Renal pelvis (tissue), 12 donors: ENCODE measurements around the gene GHSR. TPM values are rescaled to one million over a fixed set of nuclear protein-coding genes. Genes with fewer than 3 reads are reported as not detected.

Experiments
- DNase-seq: peaks from one replicate; pipeline ENCODE4 v3.0.0-alpha.2; 2013
- long read RNA-seq, 16 experiments: transcript quantifications; one replicate each; lab custom pipeline, GENCODE V29; 2026
- polyA plus RNA-seq, 3 donors: library from polyadenylated mRNA; unstranded; fragments of 120-200 nt; gene quantifications; one replicate each; pipeline ENCODE4 v1.2.1, GENCODE V29; 2013; ENCODE audit not compliant: insufficient read length in 3 of 3

GHSR gene
- polyA plus RNA-seq: not detected
- long read RNA-seq, donor 1: 0 reads
- long read RNA-seq, donor 2: 0 reads
- long read RNA-seq, donor 3: 0 reads
- long read RNA-seq, donor 4: 0 reads
- long read RNA-seq, donor 5: 0 reads
- long read RNA-seq, donor 6: 0 reads
- long read RNA-seq, donor 7: 0 reads
- long read RNA-seq, donor 8: 0 reads
- long read RNA-seq, donor 9: 0 reads
- long read RNA-seq, donor 10: 0 reads
- long read RNA-seq, donor 11, partial matches to known transcripts: 0 of 1 reads
- long read RNA-seq, donor 11, other reads (novel, unspliced or antisense): 0 of 1 reads
- long read RNA-seq, donor 12: 0 reads
- long read RNA-seq, donor 13: 0 reads
- long read RNA-seq, donor 14: 0 reads
- long read RNA-seq, donor 15: 0 reads
- long read RNA-seq, donor 16: 0 reads

GRCh38 chr3:172447611-172448579, at the start of gene GHSR:
GHSR (minus strand) TSS chr3:172448456; CDS start chr3:172448413, 43 bp downstream.
- DNase-seq: no peak

GRCh38 chr3:172490198-172490669, 42.0 kb upstream of the GHSR start:
- peak; percentile 68 for DNase-seq

GRCh38 chr3:172478116-172478515, 29.9 kb upstream of the GHSR start:
- no peak for DNase-seq

- DNase-seq: no peak
Measured at GRCh38 chr3:172476347-172476746, 28.1 kb upstream of the GHSR start.

GRCh38 chr3:172475703-172476102, 27.4 kb upstream of the GHSR start:
- no peak for DNase-seq

GRCh38 chr3:172471903-172472302, 23.6 kb upstream of the GHSR start:
- no peak for DNase-seq

- DNase-seq: no peak
Measured at GRCh38 chr3:172470588-172470987, 22.3 kb upstream of the GHSR start.

GRCh38 chr3:172467170-172467824, 19.0 kb upstream of the GHSR start:
- no peak for DNase-seq

GRCh38 chr3:172466553-172467130, 18.4 kb upstream of the GHSR start:
- no peak for DNase-seq

- no peak for DNase-seq
Measured at GRCh38 chr3:172465281-172465680, 17.0 kb upstream of the GHSR start.

- no peak for DNase-seq
Measured at GRCh38 chr3:172464306-172464705, 16.1 kb upstream of the GHSR start.

- peak; percentile 8 for DNase-seq
Measured at GRCh38 chr3:172461530-172462138, 13.4 kb upstream of the GHSR start.

- no peak for DNase-seq
Measured at GRCh38 chr3:172456404-172456803, 8.1 kb upstream of the GHSR start.

GRCh38 chr3:172454180-172454579, 5.9 kb upstream of the GHSR start:
- DNase-seq: no peak

- peak; percentile 58 for DNase-seq
Measured at GRCh38 chr3:172449466-172450149, 1.4 kb upstream of the GHSR start.

- no peak for DNase-seq
Measured at GRCh38 chr3:172448661-172449465, 607 bp upstream of the GHSR start.

- no peak for DNase-seq
Measured at GRCh38 chr3:172446198-172446597, 2.1 kb downstream of the GHSR start.

- DNase-seq: no peak
Measured at GRCh38 chr3:172444821-172445220, 3.4 kb downstream of the GHSR start.

GRCh38 chr3:172442606-172443005, 5.7 kb downstream of the GHSR start:
- no peak for DNase-seq

GRCh38 chr3:172441581-172441980, 6.7 kb downstream of the GHSR start:
- DNase-seq: no peak
